Measurements from ENCODE around the gene ABTB2. TPM values are rescaled to one million over a fixed set of nuclear protein-coding genes. Genes with fewer than 3 reads are reported as not detected.

The ABTB2 gene
- polyA plus RNA-seq, 1 of the 3 experiments (the other 2 are of a cell fraction): 7.8 TPM

DNA sequence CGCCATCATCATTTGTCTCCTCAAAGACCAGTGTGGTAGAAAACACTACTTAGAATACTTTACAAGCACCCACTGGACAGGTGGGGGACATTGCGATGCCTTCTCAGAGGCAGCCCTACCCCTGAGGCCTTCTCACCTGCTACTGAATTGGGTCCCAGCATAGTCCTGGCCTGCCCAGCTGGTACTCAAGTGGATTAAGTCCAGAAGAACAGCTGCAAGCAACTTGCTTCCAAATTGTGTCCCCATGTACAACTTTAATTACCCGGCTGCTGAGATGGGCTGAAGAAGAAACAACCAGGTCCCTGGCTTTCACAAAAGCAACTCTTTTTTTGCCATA is 12.3 kb downstream of the ABTB2 start:
- Histone ChIP-seq H3K4me2 (peak overlapping the region; percentile 31; the same call in 1 of the 2 replicates), H3K4me3 (ENCODE audit: low read depth in 2 of 2, low read length in 1 of 2) (no peak overlapping the region), H3K36me3 (replicated peaks in 1 of 2; ENCODE audit: control insufficient read depth in 1 of 2, insufficient read depth in 2 of 2, low read length in 1 of 2) (no peaks in the 10 kb centered on the region), H3K27me3 (ENCODE audit: insufficient read depth) (no peaks in the 10 kb centered on the region), H4K20me1 (ENCODE audit: insufficient read depth) (no peaks in the 10 kb centered on the region), H3K9me3 (no peaks in the 10 kb centered on the region), H3K9me2 (no peaks in the 10 kb centered on the region), H2AFZ (ENCODE audit: low read depth) (no peak overlapping the region), H3K9ac (no peak overlapping the region), H3K4me1 (ENCODE audit: control insufficient read depth in 1 of 2, insufficient read depth in 2 of 2, low read depth in 1 of 2, low read length in 1 of 2) (peaks cover 51% of the 10 kb centered on the region in 2 experiments), H3F3A (replicated peaks; ENCODE audit: insufficient read depth) (peaks cover 8% of the 10 kb centered on the region), H3K27ac (ENCODE audit: low read depth in 2 of 2, low read length in 1 of 2) (peak overlapping the region; percentile 26 to 56; a peak in 3 of 4 replicates), H3K79me2 (ENCODE audit: insufficient read depth) (no peaks in the 10 kb centered on the region)
- CTCF ChIA-PET: interaction anchor here (1.3 to 3.2 kb wide), 3 partner anchors 9 to 186 kb away, joined by 4 to 12 read pairs (median 4); no protein-coding TSS in a partner anchor
- WGBS (ENCODE audit: low lambda C conversion rate): 69% methylated on average over 3 of the region's 3 CpGs
- TF ChIP-seq CHD2 (IDR thresholded peaks at IDR 0.05; ENCODE audit: low read length, partially characterized antibody): no peak
- TF ChIP-seq SMC3 (IDR thresholded peaks at IDR 0.05; ENCODE audit: low read depth, low read length): no peak
- TF ChIP-seq, protein P1, sequence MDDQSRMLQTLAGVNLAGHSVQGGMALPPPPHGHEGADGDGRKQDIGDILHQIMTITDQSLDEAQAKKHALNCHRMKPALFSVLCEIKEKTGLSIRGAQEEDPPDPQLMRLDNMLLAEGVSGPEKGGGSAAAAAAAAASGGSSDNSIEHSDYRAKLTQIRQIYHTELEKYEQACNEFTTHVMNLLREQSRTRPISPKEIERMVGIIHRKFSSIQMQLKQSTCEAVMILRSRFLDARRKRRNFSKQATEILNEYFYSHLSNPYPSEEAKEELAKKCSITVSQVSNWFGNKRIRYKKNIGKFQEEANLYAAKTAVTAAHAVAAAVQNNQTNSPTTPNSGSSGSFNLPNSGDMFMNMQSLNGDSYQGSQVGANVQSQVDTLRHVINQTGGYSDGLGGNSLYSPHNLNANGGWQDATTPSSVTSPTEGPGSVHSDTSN (IDR thresholded peaks at IDR 0.05): no peak
- TF ChIP-seq, protein P2, sequence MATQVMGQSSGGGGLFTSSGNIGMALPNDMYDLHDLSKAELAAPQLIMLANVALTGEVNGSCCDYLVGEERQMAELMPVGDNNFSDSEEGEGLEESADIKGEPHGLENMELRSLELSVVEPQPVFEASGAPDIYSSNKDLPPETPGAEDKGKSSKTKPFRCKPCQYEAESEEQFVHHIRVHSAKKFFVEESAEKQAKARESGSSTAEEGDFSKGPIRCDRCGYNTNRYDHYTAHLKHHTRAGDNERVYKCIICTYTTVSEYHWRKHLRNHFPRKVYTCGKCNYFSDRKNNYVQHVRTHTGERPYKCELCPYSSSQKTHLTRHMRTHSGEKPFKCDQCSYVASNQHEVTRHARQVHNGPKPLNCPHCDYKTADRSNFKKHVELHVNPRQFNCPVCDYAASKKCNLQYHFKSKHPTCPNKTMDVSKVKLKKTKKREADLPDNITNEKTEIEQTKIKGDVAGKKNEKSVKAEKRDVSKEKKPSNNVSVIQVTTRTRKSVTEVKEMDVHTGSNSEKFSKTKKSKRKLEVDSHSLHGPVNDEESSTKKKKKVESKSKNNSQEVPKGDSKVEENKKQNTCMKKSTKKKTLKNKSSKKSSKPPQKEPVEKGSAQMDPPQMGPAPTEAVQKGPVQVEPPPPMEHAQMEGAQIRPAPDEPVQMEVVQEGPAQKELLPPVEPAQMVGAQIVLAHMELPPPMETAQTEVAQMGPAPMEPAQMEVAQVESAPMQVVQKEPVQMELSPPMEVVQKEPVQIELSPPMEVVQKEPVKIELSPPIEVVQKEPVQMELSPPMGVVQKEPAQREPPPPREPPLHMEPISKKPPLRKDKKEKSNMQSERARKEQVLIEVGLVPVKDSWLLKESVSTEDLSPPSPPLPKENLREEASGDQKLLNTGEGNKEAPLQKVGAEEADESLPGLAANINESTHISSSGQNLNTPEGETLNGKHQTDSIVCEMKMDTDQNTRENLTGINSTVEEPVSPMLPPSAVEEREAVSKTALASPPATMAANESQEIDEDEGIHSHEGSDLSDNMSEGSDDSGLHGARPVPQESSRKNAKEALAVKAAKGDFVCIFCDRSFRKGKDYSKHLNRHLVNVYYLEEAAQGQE (IDR thresholded peaks at IDR 0.05; ENCODE audit: low read depth, low read length): no peak
- TF ChIP-seq TAF1 (IDR thresholded peaks at IDR 0.05; ENCODE audit: borderline replicate concordance, low read depth, low read length): no peak
- TF ChIP-seq, protein P3, sequence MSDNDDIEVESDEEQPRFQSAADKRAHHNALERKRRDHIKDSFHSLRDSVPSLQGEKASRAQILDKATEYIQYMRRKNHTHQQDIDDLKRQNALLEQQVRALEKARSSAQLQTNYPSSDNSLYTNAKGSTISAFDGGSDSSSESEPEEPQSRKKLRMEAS (IDR thresholded peaks at IDR 0.05; ENCODE audit: low read depth): no peak
- TF ChIP-seq GATA2 (CRISPR knock-in tag; IDR thresholded peaks at IDR 0.05): no peak
- no peak for TF ChIP-seq FOXJ3 (CRISPR knock-in tag; IDR thresholded peaks at IDR 0.05)
- no peak for TF ChIP-seq FOSL2 (IDR thresholded peaks at IDR 0.05; ENCODE audit: borderline replicate concordance, low read depth)
- no peak for TF ChIP-seq RCOR1 (IDR thresholded peaks at IDR 0.05; ENCODE audit: low read length)
- no peak for TF ChIP-seq MEF2A (IDR thresholded peaks at IDR 0.05; ENCODE audit: borderline replicate concordance, low read depth)
- TF ChIP-seq RXRA (IDR thresholded peaks at IDR 0.05; ENCODE audit: borderline replicate concordance, low read depth): no peak
- no peak for TF ChIP-seq MXI1 (IDR thresholded peaks at IDR 0.05; ENCODE audit: low read depth, low read length)
- POLR2A ChIA-PET: interaction anchor here (0.9 kb wide), 1 partner anchor 12 kb away, joined by 5 read pairs; the partner anchor contains the start of gene ABTB2
- DNase-seq: no peak

Data from SK-N-SH (cell line).